DND-41 (cell line): ENCODE results near the gene NETO1.

Experiments used
- ATAC-seq: fragments of 200-7000 bp; cut with Tn5 transposase; 3 replicates; pipeline ENCODE4 v1.9.1; 2021; ENCODE audit warnings: low read depth; ENCODE audit not compliant: insufficient read depth
- DNase-seq: peaks from one replicate; pipeline ENCODE4 v3.0.0-alpha.2; 2020
- H2AFZ ChIP-seq: 2 replicates; pipeline ENCODE4 v1.6.0; 2012; ENCODE audit warnings: low read depth, low read length
- H3K27ac ChIP-seq: 2 replicates; pipeline ENCODE4 v1.5.1; 2012; ENCODE audit warnings: low read length, inconsistent platforms
- H3K27me3 ChIP-seq: fragments of 200-600 bp; sonication (generic); 2 replicates; pipeline ENCODE4 v1.6.0; 2012; ENCODE audit warnings: low read length, mild to moderate bottlenecking, inconsistent platforms; ENCODE audit not compliant: insufficient read depth, poor library complexity
- H3K36me3 ChIP-seq: 2 replicates; pipeline ENCODE4 v1.5.1; 2012; ENCODE audit warnings: low read length, inconsistent platforms; ENCODE audit not compliant: insufficient read depth
- H3K4me1 ChIP-seq: 2 replicates; pipeline ENCODE4 v1.5.1; 2012; ENCODE audit warnings: mild to moderate bottlenecking, low read length; ENCODE audit not compliant: insufficient read depth
- H3K4me2 ChIP-seq: 2 replicates; pipeline ENCODE4 v1.6.0; 2012; ENCODE audit warnings: mild to moderate bottlenecking, moderate library complexity, low read length, inconsistent platforms; ENCODE audit not compliant: insufficient read depth
- H3K4me3 ChIP-seq, 2 experiments: fragments of 200-600 bp in 1 of 2; shearing (Covaris generic) in 1 of 2; 2 replicates each; pipeline ENCODE4 v1.5.1; 2012 to 2016; ENCODE audit warnings: inconsistent platforms in 2 of 2, low read length in 2 of 2, mild to moderate bottlenecking in 2 of 2, low read depth in 1 of 2, moderate library complexity in 1 of 2
- H3K79me2 ChIP-seq: 2 replicates; pipeline ENCODE4 v1.6.0; 2012; ENCODE audit warnings: low read length, inconsistent platforms; ENCODE audit not compliant: insufficient read depth
- H3K9ac ChIP-seq: 2 replicates; pipeline ENCODE4 v1.6.0; 2012; ENCODE audit warnings: low read depth, mild to moderate bottlenecking, inconsistent platforms, low read length, moderate library complexity
- H3K9me3 ChIP-seq: 2 replicates; pipeline ENCODE4 v1.5.1; 2012; ENCODE audit warnings: low read length, moderate library complexity, mild to moderate bottlenecking, inconsistent platforms; ENCODE audit not compliant: insufficient read depth, severe bottlenecking
- H4K20me1 ChIP-seq: 2 replicates; pipeline ENCODE4 v1.6.0; 2012; ENCODE audit warnings: low read length; ENCODE audit not compliant: insufficient read depth
- CTCF ChIP-seq: IDR thresholded peaks from 2 replicates; pipeline ENCODE4 v1.5.1; 2012; ENCODE audit warnings: borderline replicate concordance, low read length, moderate library complexity, mild to moderate bottlenecking; ENCODE audit not compliant: poor library complexity, severe bottlenecking; ENCODE audit errors: extremely low read depth
- EZH2 ChIP-seq: IDR thresholded peaks from 3 replicates; pipeline ENCODE4 v1.6.1; 2012; ENCODE audit warnings: borderline replicate concordance, low read depth, mild to moderate bottlenecking, moderate library complexity, low read length, inconsistent platforms; ENCODE audit not compliant: severe bottlenecking

Gene NETO1

GRCh38 chr18:72738136-72738535 is 129.7 kb downstream of the NETO1 start:
- Histone ChIP-seq H3K4me3 (no peak overlapping the region), H3K4me2 (no peak overlapping the region), H3K9ac (no peak overlapping the region), H4K20me1 (no peaks in the 10 kb centered on the region), H3K27me3 (no peaks in the 10 kb centered on the region), H3K79me2 (no peaks in the 10 kb centered on the region), H3K27ac (no peak overlapping the region), H2AFZ (no peak overlapping the region), H3K4me1 (no peaks in the 10 kb centered on the region), H3K36me3 (no peaks in the 10 kb centered on the region), H3K9me3 (no peaks in the 10 kb centered on the region)
- TF ChIP-seq CTCF (no peak), EZH2 (no peak)
- no peak for ATAC-seq
- DNase-seq: no peak

DNA sequence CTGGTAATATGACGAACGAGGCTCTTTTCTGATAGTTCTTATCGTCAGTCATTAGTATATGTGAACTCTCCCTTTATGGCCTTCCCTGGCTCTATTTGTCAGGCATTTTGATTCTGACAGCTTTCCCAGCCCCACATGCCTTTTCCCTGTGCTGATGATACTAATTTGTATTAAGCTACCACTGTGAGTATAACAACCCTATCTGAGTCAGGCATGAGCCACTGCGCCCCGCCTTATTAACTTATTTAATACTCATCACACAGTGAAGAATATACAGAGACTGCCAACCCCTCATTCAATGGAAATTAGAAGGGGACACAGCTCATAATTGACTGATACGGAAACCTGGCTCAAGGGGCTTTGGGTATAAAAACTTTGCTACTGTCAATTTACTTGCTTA is 140.0 kb downstream of the NETO1 start:
- TF ChIP-seq EZH2: no peak
- TF ChIP-seq CTCF: no peak
- H4K20me1 ChIP-seq: no peaks in the 10 kb centered on the region
- H3K79me2 ChIP-seq: no peaks in the 10 kb centered on the region
- no peaks in the 10 kb centered on the region for H3K36me3 ChIP-seq
- H3K4me1 ChIP-seq: no peaks in the 10 kb centered on the region
- H3K27ac ChIP-seq: no peak overlapping the region
- no peak overlapping the region for H3K4me2 ChIP-seq
- DNase-seq (no peak), ATAC-seq (no peak)
- H2AFZ ChIP-seq: no peak overlapping the region
- H3K27me3 ChIP-seq: no peaks in the 10 kb centered on the region
- no peaks in the 10 kb centered on the region for H3K9me3 ChIP-seq
- H3K9ac ChIP-seq: no peak overlapping the region
- no peak overlapping the region for H3K4me3 ChIP-seq

DNA sequence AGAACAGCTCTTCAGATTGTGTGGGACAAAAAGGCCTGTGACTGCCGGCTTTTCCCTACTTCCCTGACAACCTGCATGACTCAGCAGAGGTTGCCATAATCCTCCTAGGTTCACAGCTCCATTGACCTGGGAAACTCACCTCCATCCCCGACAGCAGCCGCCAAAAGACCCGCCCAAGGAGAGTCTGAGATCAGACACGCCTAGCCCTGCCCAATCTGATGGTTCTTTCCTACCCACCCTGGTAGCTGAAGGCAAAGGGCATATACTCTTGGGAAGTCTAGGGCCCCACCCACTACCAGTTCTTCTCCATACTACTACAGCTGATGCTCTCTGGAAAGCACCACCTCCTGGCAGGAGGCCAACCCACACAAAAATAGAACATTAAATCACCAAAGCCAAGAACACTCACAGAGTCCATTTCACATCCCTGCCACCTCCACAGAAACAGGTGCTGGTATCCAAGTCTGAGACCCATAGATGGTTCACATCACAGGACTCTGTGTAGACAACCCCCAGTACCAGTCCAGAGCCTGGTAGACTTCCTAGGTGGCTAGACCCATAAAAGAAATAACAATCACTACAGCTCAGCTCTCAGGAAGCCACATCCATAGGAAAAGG is 140.6 kb downstream of the NETO1 start:
- Histone ChIP-seq H3K4me2 (no peak overlapping the region), H3K79me2 (no peaks in the 10 kb centered on the region), H3K4me1 (no peaks in the 10 kb centered on the region), H3K9me3 (no peaks in the 10 kb centered on the region), H3K9ac (no peak overlapping the region), H3K4me3 (no peak overlapping the region), H3K27ac (no peak overlapping the region), H3K36me3 (no peaks in the 10 kb centered on the region), H2AFZ (no peak overlapping the region), H3K27me3 (no peaks in the 10 kb centered on the region), H4K20me1 (no peaks in the 10 kb centered on the region)
- no peak for TF ChIP-seq EZH2
- no peak for TF ChIP-seq CTCF
- no peak for ATAC-seq
- DNase-seq: no peak

GRCh38 chr18:72726201-72726600 is 141.6 kb downstream of the NETO1 start:
- H3K9me3 ChIP-seq: no peaks in the 10 kb centered on the region
- H3K27ac ChIP-seq: no peak overlapping the region
- no peak for ATAC-seq
- H3K4me1 ChIP-seq: no peaks in the 10 kb centered on the region
- no peak for DNase-seq
- H3K4me2 ChIP-seq: no peak overlapping the region
- TF ChIP-seq CTCF (no peak), EZH2 (no peak)
- no peaks in the 10 kb centered on the region for H3K79me2 ChIP-seq
- no peak overlapping the region for H3K4me3 ChIP-seq
- no peaks in the 10 kb centered on the region for H4K20me1 ChIP-seq
- no peak overlapping the region for H3K9ac ChIP-seq
- no peaks in the 10 kb centered on the region for H3K27me3 ChIP-seq
- H3K36me3 ChIP-seq: no peaks in the 10 kb centered on the region
- no peak overlapping the region for H2AFZ ChIP-seq
